IMR-90 (cell line): ENCODE results near the gene KRT4.

Source experiments
- RFX5 ChIP-seq: IDR thresholded peaks from 2 replicates; pipeline ENCODE4 v1.8.0; 2012; ENCODE audit warnings: low read depth, mild to moderate bottlenecking, low read length, moderate library complexity
- TF ChIP-seq, protein P1 (sequence below): conservative IDR thresholded peaks from 2 replicates; pipeline ENCODE4 v1.5.1; 2012; ENCODE audit warnings: mild to moderate bottlenecking, low read depth, low read length, improper control_type of control experiment
- TF ChIP-seq, protein P2 (sequence below): fragments of 150-350 bp; IDR thresholded peaks from 2 replicates; pipeline ENCODE4 v1.6.1; 2017; ENCODE audit warnings: mild to moderate bottlenecking, antibody characterized with exemption, low read length, low read depth

DNA sequence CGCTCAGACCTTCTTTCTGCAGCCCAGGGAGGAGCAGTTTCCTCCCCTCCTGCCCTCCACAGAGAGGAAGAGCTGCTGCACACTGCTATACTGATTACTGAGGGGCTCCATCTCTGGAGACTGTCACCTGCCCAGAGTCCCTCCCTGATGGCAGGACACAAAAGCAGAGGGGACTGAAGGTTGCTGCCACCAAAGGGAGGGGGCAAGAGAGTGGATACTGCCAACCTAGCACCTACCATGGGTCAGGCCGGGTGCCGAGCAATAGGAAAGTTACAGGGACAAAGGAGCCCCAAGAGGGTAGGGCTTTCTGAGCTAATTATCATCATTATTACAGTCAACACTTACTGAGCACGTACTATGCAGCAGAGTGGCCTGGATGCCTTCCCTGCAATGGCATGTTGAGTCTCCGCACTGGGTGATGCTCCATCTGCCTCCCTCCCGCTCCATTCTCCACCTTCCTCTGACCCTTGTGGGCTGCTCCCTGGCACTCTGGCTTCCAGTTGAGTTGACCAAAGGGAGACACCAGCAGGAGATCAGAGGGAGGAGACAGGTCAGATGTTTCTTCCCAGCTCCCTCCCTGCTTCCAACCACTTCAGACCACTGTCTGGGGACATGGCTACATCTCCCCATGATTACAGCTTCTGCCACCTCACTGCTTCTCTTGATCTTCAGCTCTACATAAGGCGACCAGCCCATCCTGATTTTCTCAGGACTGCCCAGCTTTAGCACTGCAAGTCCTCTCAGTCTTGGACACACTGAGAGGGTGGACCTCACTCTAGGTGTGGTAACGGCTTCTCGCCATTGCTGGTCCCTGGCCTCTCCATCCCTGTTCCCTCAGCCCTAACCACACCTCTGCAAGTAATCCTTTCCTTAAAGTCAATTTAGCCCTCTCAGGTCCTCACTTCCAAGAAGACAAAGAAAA is 22.8 kb upstream of the KRT4 start:
- TF ChIP-seq, protein P1, sequence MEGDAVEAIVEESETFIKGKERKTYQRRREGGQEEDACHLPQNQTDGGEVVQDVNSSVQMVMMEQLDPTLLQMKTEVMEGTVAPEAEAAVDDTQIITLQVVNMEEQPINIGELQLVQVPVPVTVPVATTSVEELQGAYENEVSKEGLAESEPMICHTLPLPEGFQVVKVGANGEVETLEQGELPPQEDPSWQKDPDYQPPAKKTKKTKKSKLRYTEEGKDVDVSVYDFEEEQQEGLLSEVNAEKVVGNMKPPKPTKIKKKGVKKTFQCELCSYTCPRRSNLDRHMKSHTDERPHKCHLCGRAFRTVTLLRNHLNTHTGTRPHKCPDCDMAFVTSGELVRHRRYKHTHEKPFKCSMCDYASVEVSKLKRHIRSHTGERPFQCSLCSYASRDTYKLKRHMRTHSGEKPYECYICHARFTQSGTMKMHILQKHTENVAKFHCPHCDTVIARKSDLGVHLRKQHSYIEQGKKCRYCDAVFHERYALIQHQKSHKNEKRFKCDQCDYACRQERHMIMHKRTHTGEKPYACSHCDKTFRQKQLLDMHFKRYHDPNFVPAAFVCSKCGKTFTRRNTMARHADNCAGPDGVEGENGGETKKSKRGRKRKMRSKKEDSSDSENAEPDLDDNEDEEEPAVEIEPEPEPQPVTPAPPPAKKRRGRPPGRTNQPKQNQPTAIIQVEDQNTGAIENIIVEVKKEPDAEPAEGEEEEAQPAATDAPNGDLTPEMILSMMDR, result no peak
- TF ChIP-seq RFX5, result no peak
- TF ChIP-seq, protein P2, sequence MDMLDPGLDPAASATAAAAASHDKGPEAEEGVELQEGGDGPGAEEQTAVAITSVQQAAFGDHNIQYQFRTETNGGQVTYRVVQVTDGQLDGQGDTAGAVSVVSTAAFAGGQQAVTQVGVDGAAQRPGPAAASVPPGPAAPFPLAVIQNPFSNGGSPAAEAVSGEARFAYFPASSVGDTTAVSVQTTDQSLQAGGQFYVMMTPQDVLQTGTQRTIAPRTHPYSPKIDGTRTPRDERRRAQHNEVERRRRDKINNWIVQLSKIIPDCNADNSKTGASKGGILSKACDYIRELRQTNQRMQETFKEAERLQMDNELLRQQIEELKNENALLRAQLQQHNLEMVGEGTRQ, result no peak
